Lower leg skin (tissue), 3 donors: Measurements from ENCODE around the gene LARP6.

ENCODE experiments used
- CTCF ChIP-seq, 3 donors: fragments of 450-650 bp; IDR thresholded peaks; one replicate each; pipeline ENCODE4 v1.5.1; 2016; ENCODE audit warnings: antibody characterized with exemption in 3 of 3, mild to moderate bottlenecking in 3 of 3, moderate library complexity in 2 of 3
- POLR2A ChIP-seq, 2 donors: fragments of 450-650 bp; IDR thresholded peaks; one replicate each; pipeline ENCODE4 v1.6.1; 2016 to 2017; ENCODE audit warnings: antibody characterized with exemption in 2 of 2, mild to moderate bottlenecking in 1 of 2, moderate library complexity in 1 of 2

DNA sequence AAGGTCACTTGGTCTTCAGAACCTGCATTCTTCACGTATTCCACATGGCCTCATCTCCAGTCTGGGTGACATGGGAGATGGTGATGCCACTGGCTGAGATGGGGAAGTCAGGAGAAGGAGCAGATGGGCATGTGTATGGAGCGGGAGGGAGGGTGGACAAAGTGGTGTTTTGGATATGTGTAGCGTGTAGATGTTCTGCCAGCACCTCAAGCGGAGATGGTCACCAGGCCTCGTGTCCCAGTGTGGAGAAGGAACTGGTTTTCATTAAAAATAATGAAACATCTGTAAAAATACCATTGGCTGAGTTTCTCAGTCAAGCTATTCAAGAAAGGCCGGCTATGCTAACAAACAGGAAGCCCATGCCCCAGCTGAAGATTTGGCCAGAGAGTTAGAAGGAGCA lies 26.2 kb downstream of the LARP6 start:
- no peak for TF ChIP-seq POLR2A (IDR thresholded peaks at IDR 0.05)
- TF ChIP-seq CTCF (IDR thresholded peaks at IDR 0.05), result no peak
